RCC 7860 (cell line): ENCODE results near the gene LRGUK.
A peak's percentile ranks its signal among the peaks of the same experiment; 100 is the strongest.
"Not testable (repeated sequence)": the region's sequence is repeated elsewhere in the genome, so short reads cannot be mapped to it uniquely, and the experiment has no call there.

Source experiments
- DNase-seq: peaks from one replicate; pipeline ENCODE4 v3.0.0-alpha.2; 2015; ENCODE audit warnings: low spot score
- FAIRE-seq: peaks from 2 replicates; lab custom pipeline; 2012; peaks lifted over from hg19 to GRCh38; lab: Jason Lieb, UNC

Gene LRGUK, protein sequence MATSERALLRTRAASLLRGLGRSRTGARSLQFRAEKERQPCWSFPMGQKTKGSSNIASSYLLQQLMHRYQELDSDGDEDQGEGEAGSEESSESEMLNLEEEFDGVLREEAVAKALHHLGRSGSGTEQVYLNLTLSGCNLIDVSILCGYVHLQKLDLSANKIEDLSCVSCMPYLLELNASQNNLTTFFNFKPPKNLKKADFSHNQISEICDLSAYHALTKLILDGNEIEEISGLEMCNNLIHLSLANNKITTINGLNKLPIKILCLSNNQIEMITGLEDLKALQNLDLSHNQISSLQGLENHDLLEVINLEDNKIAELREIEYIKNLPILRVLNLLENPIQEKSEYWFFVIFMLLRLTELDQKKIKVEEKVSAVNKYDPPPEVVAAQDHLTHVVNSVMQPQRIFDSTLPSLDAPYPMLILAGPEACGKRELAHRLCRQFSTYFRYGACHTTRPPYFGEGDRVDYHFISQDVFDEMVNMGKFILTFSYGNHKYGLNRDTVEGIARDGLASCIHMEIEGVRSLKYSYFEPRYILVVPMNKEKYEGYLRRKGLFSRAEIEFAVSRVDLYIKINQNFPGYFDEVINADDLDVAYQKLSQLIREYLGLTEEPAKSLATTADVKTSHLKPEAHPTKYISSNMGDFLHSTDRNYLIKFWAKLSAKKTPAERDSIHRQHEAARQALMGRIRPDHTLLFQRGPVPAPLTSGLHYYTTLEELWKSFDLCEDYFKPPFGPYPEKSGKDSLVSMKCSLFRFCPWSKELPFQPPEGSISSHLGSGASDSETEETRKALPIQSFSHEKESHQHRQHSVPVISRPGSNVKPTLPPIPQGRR

GRCh38 chr7:134126966-134127848, at the start of gene LRGUK:
Gene LRGUK, plus strand, starts transcription at chr7:134127340. Its CDS starts 28 bp downstream, at chr7:134127368.
- peak; percentile 66 for DNase-seq
- no peak for FAIRE-seq

GRCh38 chr7:134077560-134077959, 49.6 kb upstream of the LRGUK start:
- not testable (repeated sequence) for FAIRE-seq, DNase-seq

- DNase-seq (no peak), FAIRE-seq (no peak)
Measured at GRCh38 chr7:134078991-134079390, 48.1 kb upstream of the LRGUK start.

GRCh38 chr7:134081695-134082094, 45.4 kb upstream of the LRGUK start:
- FAIRE-seq (no peak), DNase-seq (peak; percentile 2)

- FAIRE-seq (no peak), DNase-seq (peak; percentile 3)
Measured at GRCh38 chr7:134083766-134084487, 43.2 kb upstream of the LRGUK start.

GRCh38 chr7:134084488-134085144, 42.5 kb upstream of the LRGUK start:
- FAIRE-seq (no peak), DNase-seq (peak; percentile 3)

DNA sequence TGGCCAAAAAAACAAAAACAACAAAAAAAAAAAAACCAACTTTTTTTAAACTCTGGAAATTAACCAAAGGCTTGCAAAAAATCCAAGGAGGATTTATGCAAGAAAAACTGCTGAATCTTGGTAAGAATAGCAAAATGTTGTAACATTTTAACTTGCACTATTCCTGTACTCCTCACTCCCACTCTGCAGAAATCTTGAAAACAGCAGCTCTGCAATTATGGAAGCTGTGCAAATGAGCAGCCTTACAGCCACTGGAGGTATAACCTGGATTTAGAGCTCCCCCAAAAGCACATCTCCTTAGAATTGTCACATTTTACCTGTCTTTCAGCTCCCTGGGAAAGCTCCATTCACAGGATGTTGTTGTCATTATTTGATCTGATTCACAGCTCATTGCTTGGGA, 41.8 kb upstream of the LRGUK start:
- FAIRE-seq: no peak
- no peak for DNase-seq

DNA sequence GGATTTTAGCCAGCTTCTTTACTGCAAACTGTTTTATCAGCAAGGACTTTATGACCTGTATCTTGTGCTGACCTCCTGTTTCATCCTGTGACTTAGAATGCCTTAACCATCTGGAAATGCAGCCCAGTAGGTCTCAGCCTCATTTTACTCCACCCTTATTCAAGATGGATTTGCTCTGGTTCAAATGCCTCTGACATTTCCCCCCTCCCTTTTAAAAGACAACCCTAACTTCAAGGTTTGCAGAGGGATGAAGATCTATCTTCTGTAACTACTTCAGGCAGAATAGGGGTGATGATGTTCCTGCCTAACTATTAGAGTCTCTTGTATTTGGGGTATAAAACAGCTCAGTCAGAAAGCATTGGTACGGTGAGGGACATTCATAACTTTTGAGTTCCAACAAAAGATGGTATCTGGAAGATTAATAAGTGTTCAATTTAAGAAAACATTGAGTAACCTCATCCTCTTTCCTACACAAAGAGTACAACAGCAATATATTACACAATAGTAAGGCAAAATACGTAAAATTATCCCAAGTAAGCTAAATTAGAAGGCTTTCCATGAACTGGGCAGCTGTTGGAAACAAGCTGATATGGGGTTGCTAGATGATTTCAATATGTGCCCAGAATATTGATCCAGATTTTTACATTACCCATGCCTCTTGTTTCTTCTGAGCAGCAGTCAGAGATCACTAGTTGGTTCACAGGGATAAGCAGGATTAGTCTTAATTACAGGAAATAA, 40.0 kb upstream of the LRGUK start:
- FAIRE-seq: no peak
- peak; percentile 2 for DNase-seq

DNA sequence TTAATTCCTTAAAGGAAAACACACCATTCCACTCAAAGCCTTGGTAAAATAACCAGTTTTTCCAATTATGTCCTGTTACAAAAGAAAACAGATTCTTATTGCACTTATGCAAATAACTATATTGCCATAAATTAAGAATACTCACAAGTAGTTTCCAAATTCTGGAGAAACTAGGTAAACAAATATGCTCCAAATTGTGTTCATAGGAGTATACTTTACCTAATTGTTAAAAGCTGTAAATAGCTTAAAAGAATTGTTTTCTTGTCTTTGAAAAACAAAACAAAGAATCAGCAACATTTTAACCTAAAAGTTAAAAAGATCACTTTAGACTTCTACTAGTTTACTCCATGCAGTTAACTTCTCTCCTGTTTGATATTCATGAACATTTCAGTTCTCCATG, 38.9 kb upstream of the LRGUK start:
- FAIRE-seq (no peak), DNase-seq (peak; percentile 3)

DNA sequence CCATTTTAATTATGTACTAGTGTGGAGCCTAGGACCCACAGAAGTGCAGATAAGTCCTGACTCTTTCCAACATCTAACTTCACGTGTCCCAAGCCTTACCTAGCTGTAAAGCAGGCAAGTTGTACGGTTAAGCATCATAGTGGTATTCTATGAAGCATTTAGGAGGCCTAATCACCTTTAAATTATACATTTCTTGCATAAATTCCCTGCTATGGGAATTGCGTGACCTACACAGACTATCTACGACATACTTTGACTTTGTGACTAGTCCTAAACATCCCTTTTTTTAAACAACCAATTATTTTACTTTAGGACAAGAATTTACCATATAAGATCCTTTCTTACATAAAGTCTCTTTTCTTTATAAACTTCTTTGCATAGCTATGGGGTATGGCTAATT, 37.7 kb upstream of the LRGUK start:
- FAIRE-seq (no peak), DNase-seq (peak; percentile 10)

- DNase-seq (peak; percentile 1), FAIRE-seq (no peak)
Measured at GRCh38 chr7:134098072-134098471, 29.1 kb upstream of the LRGUK start.

DNA sequence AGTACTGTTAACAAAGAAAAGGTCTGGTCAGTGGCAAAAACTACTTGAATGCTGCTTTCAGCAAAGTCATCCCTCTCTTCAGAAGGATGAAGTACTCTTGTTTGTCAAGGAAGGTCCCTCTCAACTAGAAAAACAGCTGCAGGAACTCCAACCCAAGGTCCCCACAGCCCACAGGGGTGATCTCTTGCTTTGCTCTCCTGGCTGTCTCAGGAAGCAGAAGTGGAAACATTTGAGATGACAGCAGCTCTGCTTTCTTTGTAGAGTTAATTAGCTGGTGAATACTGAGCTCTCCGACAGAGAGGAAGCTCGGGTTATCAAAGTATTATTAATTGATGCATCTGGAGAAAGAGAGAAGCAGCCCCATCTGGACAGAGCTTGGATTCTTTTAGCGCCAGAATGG, 25.4 kb upstream of the LRGUK start:
- DNase-seq (no peak), FAIRE-seq (no peak)

GRCh38 chr7:134104166-134104565, 23.0 kb upstream of the LRGUK start:
- no peak for DNase-seq
- FAIRE-seq: no peak

- no peak for DNase-seq
- no peak for FAIRE-seq
Measured at GRCh38 chr7:134105841-134106240, 21.3 kb upstream of the LRGUK start.

DNA sequence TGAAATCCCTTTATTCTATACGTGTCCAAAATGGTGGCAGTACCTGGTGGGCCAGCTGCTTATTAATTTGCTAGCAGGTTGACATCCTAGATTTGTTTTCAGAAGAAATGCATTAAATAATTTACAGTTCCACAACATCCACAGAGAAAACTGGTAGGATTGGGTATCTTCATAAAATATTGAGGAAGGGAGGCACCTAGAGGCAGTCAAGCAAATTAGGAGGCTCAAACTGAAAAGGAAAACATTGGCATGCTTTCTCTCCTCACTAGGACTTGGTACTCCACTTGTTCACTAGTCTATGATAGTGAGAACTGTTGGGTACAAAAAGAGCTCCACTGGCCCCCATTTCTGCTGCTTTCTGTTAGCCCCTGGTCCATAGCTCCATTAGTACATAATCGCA, 18.3 kb upstream of the LRGUK start:
- no peak for DNase-seq
- FAIRE-seq: no peak

DNA sequence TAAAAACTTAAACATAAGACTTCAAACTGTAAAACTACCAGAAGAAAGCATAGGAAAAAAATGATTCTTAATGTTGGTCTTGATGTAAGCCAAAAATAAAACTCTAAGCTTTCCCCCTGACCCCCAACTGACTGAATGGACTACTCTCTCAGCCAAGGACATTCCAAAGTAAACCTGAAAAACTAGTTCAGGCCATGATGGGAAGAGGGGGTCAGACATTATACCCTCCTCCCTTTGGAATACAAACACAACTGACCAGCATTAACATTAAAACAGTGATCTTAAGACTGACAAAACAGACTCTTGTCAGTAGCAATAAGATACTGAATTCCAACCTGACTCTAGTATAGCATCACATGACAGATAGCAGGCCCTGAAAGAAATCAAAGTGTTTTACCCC, 13.5 kb upstream of the LRGUK start:
- no peak for FAIRE-seq
- DNase-seq: peak; percentile 1

DNA sequence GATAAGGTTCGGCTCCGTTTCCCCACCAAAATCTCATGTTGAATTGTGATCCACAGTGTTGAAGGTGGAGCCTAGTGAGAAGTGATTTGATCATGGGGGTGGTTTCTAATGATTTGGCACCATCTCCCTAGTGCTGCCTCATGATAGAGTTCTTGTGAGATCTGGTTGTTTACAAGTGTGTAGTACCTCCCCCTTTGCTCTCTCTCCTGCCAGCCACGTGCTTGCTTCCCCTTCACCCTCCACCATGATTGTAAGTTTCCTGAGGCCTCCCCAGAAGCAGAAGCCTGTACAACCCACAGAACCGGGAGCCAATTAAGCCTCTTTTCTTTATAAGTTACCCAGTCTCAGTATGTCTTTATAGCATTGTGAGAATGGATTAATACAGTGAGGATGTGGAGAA, 12.1 kb upstream of the LRGUK start:
- DNase-seq: no peak
- no peak for FAIRE-seq

DNA sequence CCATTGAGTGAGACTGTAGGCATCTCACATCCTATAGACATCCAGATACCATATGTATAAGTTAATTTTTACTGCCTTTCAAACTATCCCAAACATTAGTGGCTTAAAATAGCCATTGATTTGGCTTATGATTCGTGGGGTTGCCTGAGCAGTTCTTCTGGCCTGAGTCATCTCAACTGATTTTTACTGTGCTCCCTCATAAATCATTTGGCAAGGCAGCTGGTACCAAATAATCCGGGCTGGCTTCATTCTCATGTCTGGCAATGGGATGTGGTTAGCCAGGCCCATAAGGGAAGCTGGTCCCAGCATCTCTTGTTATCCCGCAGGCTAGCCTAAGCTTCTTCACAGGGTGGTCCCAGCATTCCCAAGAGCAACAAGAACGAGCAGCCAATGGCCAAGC, 6.7 kb upstream of the LRGUK start:
- no peak for FAIRE-seq
- DNase-seq: peak; percentile 2

DNA sequence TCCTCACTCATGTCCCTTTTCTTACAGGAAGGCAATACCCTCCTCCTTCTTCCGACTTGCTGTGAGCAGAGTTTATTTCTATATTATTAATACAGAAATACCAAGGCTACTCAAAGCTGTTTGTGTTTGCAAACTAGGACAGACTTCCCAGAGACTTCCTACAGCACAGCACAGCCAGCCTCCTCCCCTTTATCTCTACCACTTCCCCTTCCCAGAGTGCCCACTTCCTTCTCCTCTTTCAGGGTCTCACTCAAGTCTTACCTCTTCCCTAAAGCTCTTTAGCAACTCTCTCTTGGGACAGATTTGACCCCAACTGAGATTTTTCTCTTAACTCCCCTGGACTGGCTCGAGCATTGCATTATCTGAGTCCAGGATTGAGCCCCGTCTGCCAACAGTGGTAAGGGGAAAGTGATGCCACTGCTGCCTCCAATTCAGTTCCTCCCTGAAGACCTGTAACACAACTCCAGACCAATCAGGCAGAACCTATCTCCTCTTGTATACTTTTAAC, 5.5 kb upstream of the LRGUK start:
- FAIRE-seq (no peak), DNase-seq (no peak)
